GM18526 (cell line): ENCODE results near the gene GPR146.

Source experiments
- POLR2A ChIP-seq: IDR thresholded peaks from 3 replicates; pipeline ENCODE4 v1.6.1; 2011; ENCODE audit not compliant: insufficient read length; ENCODE audit errors: extremely low read depth

GPR146 gene

GRCh38 chr7:1058821-1059199 lies 14.5 kb downstream of the GPR146 start:
- TF ChIP-seq POLR2A = no peak

DNA sequence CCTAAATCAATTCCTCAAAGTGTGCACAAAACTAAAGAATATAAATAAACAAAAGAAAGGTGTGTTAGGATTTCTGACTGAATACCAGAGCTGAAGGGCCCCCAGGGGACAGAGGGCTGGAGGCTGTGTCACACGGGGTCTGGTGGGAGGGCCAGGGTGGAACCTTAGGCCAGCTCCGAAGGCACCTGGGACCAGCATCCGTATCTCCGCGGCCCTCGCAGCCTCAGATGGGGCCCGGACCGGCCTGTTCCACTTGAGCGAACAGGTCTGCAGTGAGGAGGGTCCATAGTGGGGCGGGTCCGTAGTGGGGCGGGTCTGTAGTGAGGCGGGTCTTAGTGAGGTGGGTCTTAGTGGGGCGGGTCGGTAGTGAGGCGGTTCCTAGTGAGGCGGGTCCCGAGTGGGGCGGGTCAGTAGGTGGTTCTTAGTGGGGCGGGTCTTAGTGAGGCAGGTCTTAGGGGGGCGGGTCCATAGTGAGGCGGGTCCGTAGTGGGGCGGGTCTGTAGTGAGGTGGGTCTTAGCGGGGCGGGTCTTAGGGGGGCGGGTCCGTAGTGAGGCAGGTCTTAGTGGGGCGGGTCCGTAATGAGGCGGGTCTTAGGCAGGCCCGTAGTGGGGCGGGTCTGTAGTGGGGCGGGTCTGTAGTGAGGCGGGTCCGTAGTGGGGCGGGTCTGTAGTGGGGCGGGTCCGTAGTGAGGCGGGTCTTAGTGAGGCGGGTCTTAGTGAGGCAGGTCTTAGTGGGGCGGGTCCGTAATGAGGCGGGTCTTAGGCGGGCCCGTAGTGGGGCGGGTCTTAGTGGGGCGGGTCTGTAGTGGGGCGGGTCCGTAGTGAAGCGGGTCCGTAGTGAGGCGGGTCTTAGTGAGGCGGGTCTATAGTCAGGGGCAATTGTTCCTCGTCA lies 15.1 kb downstream of the GPR146 start:
- no peak for TF ChIP-seq POLR2A

DNA sequence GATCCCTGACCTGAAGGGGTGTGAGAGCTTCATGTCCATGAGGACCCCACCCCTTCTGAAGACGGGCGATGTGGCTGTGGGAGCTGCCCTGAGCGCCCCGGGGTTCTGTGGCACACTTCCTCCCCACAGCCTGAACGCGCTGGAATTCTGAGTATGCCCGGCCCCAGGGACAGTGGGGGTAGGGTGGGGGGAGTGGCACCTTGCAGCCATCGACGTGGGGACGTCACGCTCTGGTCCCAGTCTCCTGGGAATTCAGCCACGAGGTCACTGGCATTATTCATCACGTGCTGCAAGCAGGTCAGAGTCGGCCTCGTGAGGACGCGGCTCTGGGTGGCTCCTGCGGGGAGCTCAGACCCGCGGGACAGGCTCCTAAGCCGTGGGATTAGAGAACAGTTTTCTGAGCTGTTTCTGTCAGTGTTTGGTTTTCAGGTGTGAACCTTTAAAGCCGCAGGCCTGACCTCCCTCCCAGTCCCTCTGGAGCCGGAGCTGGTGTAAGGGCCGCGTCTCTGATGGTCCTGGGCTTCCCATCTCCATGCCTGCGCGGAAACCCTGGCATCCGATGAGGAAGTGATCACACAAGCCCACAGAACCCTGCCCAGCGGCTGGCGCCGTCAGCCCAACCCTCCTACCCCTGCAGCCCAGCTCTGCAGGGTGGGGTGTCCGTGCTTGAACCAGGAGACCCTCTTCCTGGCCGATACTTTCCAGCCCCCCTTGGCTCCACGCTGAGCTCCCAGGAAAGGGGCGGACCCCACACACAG lies 16.1 kb downstream of the GPR146 start:
- no peak for TF ChIP-seq POLR2A

- TF ChIP-seq POLR2A = no peak
Measured at GRCh38 chr7:1061180-1061579, 16.8 kb downstream of the GPR146 start.

DNA sequence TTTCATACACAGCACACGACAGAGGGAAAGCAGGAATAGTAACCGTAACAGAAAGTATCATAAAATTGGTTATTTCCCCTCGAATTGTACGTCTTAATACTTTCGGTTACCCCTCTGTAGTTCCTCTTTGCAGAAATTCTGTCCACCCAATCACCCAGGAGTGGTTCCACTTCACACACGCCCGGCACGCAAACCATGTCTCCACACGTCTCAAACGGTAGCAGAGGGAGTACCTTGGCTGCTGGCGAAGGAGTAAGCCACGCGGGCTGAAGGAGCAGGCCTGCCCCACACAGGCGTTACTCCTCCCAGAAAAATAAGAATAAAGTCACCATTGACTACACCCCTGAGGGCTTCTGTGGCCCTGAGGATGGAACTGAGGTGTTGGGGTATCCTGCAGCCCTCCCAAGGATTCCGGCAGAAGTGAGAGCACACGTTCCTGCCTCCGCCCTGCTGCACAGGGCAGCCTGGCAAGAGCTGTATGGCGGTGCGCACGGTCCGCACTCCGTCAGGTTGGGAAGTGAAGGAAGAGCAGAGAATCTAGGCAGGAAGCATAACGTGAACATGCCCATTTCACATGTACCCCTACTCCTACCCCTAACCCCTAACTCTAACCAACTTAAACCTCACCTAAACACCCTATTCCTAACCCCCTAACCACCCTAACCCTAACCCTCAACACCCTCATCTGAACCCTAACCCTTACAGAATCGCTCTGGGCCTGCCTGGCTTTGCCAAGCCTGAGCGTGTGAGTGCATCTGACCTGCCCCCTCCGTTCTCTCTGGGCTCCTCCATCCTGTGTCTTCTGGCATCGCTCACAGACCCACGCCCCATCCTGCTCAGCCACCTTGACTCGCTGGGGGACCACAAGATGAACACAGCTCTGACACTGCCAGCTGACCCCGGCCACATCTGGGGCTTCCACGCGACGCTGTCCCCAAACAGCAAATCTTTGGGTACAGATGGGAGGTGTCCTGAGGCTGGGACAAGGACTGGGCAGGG lies 18.2 kb downstream of the GPR146 start:
- TF ChIP-seq POLR2A = peak; percentile 28

- TF ChIP-seq POLR2A = no peak
Measured at GRCh38 chr7:1063361-1063760, 19.0 kb downstream of the GPR146 start.

DNA sequence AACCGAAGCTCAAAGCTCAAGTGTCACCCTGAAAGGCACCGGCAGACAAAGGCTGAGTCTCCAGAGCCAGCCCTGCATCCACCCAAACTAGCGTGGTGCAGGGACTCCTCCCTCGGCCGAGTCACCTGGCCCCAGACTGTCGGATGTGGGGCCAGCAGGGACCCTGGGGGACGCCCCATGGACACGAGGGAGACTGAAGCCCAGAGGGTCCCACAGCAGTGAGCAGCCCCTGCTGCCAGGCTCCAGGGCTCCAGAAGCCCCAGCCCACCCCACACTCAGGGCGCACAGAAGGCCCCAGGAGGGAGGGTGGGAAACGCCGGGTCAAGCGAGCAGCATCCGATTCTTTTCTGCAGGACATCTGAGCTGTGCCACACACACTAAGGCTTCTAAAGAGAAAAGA lies 20.2 kb downstream of the GPR146 start:
- TF ChIP-seq POLR2A = no peak

- no peak for TF ChIP-seq POLR2A
Measured at GRCh38 chr7:1065263-1065584, 20.9 kb downstream of the GPR146 start.

DNA sequence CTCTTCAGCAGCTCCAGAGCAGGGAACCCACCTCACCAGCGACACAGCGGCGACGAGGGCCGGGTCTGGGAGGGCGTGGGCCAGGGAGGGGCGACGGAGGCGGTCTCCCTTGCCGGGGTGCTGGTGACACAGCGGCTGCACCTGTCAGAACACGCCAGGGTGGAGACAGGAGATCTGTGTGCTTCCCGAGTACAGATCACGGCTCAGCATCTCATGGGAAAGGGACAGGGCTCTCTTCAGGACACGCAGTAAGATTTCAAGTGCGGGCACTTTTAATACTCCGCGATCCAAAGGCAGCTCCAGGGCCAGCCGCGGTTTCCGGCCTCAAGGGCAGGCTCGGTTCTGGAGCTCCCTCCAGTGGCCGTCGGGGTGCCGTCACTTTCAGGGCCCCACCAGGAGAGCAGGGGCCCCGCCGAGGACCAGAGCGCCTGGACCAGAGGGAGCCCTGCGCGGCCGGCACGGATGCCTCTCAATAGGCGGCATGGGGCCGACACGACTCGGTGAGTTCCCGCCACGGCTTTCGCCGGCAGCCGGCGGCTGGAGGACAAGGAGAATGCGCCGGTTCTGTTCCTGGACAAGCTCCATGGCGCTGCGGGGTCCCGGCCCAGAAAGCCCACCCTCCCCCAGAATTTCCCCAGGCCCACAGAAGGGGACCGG lies 21.4 kb downstream of the GPR146 start:
- TF ChIP-seq POLR2A = no peak

GRCh38 chr7:1066242-1066588 lies 21.9 kb downstream of the GPR146 start:
- TF ChIP-seq POLR2A = no peak

DNA sequence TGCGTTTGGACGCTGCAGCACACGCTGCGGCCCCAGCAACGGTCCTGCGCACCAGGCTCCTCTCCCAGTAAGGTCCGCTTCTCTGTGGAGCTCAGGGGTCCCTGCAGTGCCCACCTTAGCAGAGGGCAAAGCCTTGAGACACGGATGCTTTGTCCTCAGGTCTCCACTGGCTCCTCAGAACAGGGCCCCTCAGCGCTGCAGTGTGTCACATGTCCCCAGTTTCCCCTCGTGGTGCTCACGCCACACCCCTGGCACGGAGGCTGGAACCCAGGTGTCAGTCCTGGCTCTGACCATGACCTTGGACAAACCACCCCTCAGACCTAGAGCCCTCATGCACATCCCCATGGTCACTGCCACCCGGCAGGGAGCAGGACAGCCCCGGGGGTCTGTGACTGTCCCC lies 23.7 kb downstream of the GPR146 start:
- no peak for TF ChIP-seq POLR2A

DNA sequence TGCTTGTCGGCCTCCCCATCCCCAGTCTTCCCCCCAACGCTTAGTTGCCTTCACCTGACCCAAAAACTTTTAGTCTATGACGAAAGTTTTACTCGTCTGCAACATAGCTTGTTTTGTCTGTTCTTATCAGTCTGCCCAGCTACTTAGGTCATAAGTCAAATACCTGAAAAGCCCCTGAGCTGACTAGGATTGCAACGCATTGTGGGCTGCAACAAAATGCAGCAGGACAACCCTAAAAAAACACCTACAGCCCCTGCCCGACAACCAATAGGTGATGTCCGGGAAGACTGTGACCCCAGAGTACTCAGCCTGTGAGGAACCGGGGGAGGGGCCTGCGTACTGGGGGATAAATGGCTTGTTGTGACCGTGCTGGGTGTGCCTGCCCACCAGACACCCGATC lies 24.3 kb downstream of the GPR146 start:
- TF ChIP-seq POLR2A = no peak

GRCh38 chr7:1070544-1071011 lies 26.2 kb downstream of the GPR146 start:
- TF ChIP-seq POLR2A = no peak

- TF ChIP-seq POLR2A = no peak
Measured at GRCh38 chr7:1071731-1072254, 27.4 kb downstream of the GPR146 start.
